Stimulated activated naive CD4-positive, alpha-beta T cell treated with Interleukin-2 at 50 U/mL for 16 hours (primary cell): ENCODE measurements around the gene MAP4K2.
A peak's percentile ranks its signal among the peaks of the same experiment; 100 is the strongest.

Source experiments
- DNase-seq: peaks from one replicate; lab custom pipeline; 2025; lab: John Stamatoyannopoulos, UW

The MAP4K2 gene

DNA sequence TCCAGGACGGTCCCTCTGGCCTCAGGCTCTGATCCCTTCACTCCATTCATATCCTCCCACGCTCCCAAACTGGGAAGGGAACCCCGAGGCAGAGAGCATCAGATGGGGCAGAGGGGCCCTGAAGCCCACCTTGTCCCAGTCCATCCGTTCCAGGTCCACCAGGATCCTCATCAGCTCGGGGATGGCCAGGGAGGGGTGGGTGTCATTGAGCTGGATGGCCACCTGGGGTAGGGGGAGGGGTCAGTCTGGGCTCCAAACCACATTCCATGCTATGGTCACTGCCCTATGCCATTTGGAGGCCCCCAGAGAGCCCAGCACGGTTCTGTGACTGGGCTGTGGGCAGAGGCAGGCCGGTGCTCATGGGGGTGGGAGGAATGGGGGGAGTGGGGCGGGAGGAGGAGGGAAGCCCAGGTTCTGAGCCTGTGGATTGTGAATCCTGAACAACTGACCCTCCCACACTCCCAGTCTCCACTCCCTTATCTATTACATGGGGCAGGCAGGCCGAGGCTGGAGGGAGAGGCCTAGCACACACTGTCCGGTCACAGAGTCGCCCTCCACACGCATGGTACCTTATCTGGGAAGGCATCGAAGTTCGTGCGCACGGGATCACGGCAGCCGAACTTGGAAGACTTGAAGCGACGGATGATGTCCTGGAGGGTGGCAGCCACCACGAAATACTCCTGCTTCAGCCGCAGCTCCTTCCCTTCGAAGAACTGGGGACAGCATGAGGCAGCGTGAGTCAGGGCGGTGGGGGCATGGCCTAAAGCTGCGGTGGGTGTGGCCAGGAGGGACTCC, 48.7 kb downstream of the MAP4K2 start:
- no peak for DNase-seq

GRCh38 chr11:64753380-64754123, 49.5 kb downstream of the MAP4K2 start:
- no peak for DNase-seq

DNA sequence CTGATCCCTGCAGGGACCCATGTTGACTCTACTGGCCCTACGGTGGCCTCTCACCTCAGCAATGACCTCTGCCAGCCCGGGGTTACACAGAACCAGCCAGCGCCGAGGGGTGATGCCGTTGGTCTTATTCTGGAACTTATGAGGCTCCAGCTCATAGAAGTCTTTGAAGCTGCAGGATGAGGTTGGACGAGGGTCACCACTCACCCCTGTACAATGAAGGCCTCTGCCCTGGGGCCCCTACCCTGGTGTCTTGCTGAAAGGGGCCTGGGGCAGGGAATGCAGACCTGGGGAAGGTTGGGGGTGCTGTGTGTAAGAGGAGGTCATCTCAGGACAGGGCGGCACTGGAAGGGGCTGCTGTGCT, 50.0 kb downstream of the MAP4K2 start:
- no peak for DNase-seq

DNA sequence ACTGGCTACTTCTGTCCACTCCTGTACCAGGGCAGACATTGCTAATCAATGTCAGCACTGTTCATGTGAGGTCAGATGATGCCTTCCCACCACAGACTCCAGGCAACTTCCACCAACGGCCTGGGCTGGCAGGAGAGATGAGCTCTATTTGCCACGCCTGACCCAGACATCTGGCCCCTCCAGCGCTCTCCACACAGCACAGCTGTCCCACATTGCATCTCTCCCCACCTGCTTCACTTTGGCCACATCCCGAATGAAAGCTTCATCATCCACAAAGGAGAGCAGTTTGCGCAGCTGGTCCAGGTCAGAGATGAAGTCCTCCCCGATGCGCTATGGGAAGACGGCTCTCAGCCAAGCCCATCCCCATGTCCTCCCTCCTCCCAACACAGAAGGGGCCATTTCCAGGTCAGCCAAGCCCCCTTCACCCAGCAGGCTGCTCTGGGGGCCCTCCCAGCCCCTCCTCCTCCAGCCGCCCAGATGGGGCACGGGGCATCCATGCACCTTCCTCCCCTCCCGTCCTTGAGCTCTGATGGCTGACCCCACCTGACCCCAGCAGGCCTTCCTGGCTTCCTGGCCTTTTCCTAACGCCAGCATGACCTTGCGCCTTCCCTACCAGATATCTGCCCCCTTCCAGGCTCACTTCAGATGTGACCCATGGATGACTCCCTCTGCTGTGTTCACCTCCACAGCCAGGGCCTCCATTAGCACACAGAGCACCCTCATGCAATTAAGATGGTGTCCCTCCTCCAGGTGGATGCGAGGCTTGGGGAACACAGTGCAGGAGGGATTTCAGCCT, 50.6 kb downstream of the MAP4K2 start:
- DNase-seq, result no peak

DNA sequence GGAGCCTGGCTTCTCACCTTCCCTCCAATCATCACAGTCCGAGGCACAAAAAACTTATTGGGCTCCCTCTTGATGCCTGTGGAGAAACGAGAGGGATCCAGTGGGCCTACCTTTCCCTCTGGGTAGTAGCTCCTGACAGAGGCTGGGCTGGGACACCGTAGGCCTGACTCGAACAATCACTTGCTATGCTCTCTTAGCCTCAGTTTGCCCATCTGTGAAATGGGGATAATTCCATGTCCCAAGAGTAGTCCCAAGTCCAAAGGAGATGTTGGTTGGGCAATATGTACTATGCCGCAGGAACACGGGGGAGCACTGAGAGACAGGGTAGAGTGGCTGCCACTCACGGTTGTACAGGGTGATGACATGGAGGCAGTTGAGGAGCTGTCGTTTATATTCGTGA, 51.4 kb downstream of the MAP4K2 start:
- no peak for DNase-seq

DNA sequence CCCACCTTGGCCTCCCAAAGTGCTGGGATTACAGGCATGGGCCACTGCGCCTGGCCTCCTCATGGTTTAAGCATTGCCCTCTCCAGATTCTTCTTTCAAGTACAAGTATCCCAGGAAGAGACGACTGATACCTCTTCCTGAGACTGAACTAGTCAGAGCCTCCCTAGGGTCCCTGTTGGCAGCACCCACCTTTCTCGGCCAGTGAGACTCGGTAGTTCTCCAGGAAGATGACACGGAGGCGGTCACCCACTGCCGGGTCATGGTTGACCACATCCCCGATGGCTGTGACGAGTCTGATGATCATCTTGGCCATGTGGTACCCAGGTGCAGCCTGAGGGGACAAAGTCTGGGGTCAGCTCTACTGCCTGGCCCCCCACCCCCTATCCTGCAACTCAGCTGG, 51.9 kb downstream of the MAP4K2 start:
- DNase-seq, result no peak

DNA sequence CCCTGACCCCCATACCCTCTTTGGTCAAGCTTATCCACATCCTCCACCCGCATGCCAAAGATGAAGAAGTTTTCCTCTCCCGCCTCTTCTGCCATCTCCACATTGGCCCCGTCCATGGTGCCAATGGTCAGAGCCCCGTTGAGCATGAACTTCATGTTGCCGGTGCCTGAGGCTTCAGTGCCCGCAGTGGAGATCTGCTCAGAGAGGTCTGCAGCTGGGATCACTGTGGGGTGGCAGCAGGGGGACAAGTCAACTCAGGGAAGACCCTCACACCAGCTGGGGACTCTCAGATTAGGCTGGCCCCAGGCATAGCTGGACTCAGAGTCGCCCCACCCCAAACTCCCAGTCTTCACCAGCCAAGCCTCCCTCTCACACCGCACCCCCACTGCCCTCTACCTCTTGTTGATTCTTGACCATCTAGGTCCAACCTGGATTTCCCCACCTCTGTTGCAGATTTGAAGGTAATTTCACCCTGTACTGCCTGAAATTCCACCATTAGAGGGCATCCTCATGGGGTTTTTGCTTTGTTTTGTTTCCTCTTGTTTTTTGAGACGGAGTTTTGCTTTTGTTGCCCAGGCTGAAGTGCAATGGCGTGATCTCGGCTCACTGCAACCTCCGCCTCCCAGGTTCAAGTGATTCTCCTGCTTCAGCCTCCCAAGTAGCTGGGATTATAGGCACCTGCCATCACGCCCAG, 52.5 kb downstream of the MAP4K2 start:
- no peak for DNase-seq

GRCh38 chr11:64747961-64748665, 54.9 kb downstream of the MAP4K2 start:
- DNase-seq, result no peak

GRCh38 chr11:64746486-64746885, 56.5 kb downstream of the MAP4K2 start:
- DNase-seq, result no peak

- DNase-seq, result peak; percentile 68
Observed at GRCh38 chr11:64745521-64746328, 57.3 kb downstream of the MAP4K2 start.

- DNase-seq, result peak; percentile 56
Observed at GRCh38 chr11:64745189-64745520, 57.9 kb downstream of the MAP4K2 start.

- peak; percentile 41 for DNase-seq
Observed at GRCh38 chr11:64744544-64745188, 58.3 kb downstream of the MAP4K2 start.

DNA sequence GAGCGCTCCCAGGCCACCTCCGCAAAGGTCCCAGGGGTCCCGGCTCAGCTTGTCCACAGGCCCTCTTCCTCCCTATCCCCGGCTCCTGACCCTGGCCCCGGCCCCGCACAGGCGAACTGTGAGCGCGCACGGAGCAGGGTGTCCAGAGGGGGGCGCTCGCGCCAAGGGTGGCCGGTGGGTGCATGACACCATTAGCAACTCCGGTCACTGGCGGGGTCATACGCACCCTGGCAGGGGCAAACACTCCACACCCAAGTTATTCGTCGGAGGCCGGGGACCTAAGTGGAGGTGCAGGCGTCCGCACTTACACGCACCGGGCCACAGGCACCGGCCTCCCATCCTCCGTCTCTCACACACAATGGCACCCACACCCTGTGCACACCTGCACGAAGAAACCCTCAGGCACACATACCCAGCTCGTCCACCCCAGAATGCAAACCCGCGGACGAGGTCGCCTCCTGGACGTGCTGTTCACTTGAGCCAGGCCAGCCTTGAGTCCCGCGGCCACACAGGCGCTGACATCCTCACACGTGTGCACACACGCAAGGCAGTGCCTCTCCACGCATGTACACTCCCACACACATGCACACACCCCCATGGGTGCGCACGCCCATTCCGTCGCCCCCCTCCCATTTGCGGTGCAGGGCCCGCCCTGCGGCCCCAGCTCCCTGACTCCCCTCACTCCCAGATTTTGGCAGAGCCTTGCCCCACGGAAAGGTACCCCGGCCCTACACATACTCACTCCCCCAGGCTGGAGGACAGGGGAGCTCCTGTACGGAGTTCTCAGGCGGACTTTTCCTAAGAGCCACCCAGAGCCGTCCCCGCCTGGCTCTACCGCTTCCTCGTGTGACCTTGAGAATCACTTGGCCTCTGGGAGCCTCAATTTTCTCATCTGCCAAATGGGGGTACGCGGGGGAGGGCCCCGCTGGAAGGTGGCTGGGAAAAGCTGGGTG, 59.1 kb downstream of the MAP4K2 start, which contains the start of gene RASGRP2:
RASGRP2 (minus strand) TSS at position 552 of the 953 bp plus-strand sequence. CDS start 1,276 bp downstream, outside the sequence.
- peak; percentile 69 for DNase-seq

- peak; percentile 60 for DNase-seq
Observed at GRCh38 chr11:64742889-64743590, 60.0 kb downstream of the MAP4K2 start.

DNA sequence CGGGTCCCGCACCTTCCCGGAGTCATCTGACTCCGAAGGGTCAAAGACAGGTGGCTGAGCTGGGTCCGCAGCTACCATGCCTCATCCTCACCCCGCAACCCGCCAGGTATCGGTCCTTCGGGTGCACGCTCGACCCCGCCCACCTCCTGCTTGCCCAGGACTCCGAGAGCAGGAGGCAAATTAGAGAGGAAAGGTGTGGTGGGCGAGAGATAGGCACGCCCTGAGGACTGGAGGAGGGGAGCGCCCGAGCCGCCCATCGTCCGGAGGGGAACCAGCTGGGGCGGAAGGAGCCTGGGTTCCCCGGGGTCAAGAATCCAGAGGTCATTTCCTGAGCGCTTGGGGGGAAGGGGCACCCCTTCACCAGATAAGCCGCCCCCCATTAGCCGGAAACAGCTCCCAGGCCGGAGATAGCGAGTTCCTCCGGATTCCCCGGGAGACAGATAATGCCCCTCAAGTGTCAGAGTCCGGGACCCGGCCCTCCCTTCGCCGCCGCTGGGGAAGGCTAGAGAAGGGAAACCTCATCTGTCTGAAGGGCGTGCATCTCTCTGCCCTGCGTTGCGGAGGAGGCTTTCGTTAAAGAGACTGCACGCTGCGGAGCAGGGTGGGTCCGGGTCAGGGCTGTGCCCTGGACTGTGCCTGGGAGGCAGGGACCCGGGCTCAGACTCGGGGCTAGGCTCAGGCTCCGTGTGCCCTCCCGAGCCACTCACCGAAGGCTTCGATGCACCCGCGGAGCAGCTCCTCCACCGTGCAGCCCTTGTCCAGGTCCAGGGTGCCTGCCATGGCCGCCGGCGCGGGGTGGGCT, 60.7 kb downstream of the MAP4K2 start:
- DNase-seq, result peak; percentile 46

- DNase-seq, result no peak
Observed at GRCh38 chr11:64741375-64742086, 61.5 kb downstream of the MAP4K2 start.

DNA sequence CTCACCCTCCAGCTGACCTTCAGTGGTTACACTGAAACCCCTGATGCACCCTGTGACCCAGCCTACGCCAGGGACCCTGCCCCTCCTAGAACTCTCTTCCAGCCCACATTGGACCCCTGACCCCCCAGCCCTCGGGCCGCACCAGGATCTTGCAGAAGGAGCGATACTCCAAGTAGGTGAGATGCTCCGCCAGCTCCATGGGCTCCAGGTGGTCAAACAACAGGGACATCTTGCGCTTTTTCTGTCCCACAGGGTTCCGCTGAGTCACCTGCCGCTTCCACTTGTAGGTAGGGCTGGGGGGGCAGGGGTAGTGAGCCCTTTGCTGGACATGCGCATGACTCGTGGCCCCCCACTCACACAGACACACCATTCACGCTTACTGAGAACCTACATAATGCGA, 63.1 kb downstream of the MAP4K2 start:
- no peak for DNase-seq
